Measurements from ENCODE around the gene ADAMTSL1.

ADAMTSL1 gene

DNA sequence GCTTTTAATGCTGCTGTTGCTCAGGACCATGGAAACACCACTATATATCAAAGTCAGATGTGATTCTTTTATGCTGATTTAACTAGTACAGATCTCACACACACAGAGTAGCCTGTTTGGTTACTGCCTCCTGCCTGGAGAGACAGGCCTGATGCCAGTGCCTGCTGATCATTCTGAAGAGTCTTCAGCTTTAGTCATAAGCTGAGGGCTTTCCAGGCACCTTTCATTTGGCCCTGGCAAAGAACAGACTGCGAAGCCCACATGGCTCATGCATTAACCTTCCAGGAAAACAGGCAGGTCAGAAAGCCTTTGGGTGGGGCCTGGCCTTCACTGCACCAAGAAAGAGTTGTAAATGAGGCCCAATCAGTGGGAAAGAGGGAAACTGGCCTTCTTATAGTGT lies 414.3 kb downstream of the ADAMTSL1 start:
- DNase-seq (ENCODE audit: low read depth), result no peak
- H3K4me3 ChIP-seq (ENCODE audit: low read depth, low read length), result no peak overlapping the region
- no peak for TF ChIP-seq CTCF (IDR thresholded peaks at IDR 0.05; ENCODE audit: low read depth, low read length, missing control alignments)

GRCh38 chr9:18889550-18889949 lies 415.6 kb downstream of the ADAMTSL1 start:
- TF ChIP-seq CTCF (IDR thresholded peaks at IDR 0.05; ENCODE audit: low read depth, low read length, missing control alignments), result no peak
- DNase-seq (ENCODE audit: low read depth), result no peak
- no peak overlapping the region for H3K4me3 ChIP-seq (ENCODE audit: low read depth, low read length)

DNA sequence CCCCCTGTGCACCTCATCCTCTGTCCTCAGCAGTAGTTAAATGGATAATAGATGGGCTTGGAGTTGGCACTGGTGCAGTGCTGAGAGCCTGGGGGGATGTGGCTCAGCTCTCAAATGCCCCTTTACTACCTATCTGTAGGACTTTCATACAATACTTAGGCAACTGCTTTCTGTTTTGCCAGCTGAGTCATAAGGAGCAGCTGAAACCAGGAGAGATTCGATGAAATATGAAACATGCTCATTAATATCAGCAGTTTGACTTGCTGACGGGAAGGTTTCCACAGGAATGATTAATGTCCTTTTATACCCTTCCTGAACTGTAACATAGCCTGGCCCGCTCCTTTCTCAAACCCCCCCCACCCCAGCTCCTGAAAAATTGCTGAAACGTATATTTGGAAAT lies 416.4 kb downstream of the ADAMTSL1 start:
- TF ChIP-seq CTCF (IDR thresholded peaks at IDR 0.05; ENCODE audit: low read depth, low read length, missing control alignments), result no peak
- DNase-seq (ENCODE audit: low read depth), result no peak
- H3K4me3 ChIP-seq (ENCODE audit: low read depth, low read length), result no peak overlapping the region

GRCh38 chr9:18891946-18892670 lies 418.2 kb downstream of the ADAMTSL1 start:
- H3K4me3 ChIP-seq (ENCODE audit: low read depth, low read length), result no peak overlapping the region
- no peak for TF ChIP-seq CTCF (IDR thresholded peaks at IDR 0.05; ENCODE audit: low read depth, low read length, missing control alignments)
- no peak for DNase-seq (ENCODE audit: low read depth)

GRCh38 chr9:18893046-18893445 lies 419.1 kb downstream of the ADAMTSL1 start:
- no peak overlapping the region for H3K4me3 ChIP-seq (ENCODE audit: low read depth, low read length)
- TF ChIP-seq CTCF (IDR thresholded peaks at IDR 0.05; ENCODE audit: low read depth, low read length, missing control alignments), result no peak
- DNase-seq (ENCODE audit: low read depth), result no peak

- no peak for TF ChIP-seq CTCF (IDR thresholded peaks at IDR 0.05; ENCODE audit: low read depth, low read length, missing control alignments)
- H3K4me3 ChIP-seq (ENCODE audit: low read depth, low read length), result no peak overlapping the region
- DNase-seq (ENCODE audit: low read depth), result no peak
Observed at GRCh38 chr9:18893491-18893890, 419.5 kb downstream of the ADAMTSL1 start.

GRCh38 chr9:18896004-18896403 lies 422.1 kb downstream of the ADAMTSL1 start:
- DNase-seq (ENCODE audit: low read depth), result no peak
- no peak overlapping the region for H3K4me3 ChIP-seq (ENCODE audit: low read depth, low read length)
- TF ChIP-seq CTCF (IDR thresholded peaks at IDR 0.05; ENCODE audit: low read depth, low read length, missing control alignments), result no peak

All from GM12864 (cell line).